Measurements from ENCODE around the gene OCRL. TPM values are rescaled to one million over a fixed set of nuclear protein-coding genes. Genes with fewer than 3 reads are reported as not detected.

OCRL gene
- total and polyA plus RNA-seq, 2 donors (not counting 1 experiment from before 2014, with no cell fraction given), result 23.0 to 32.1 TPM

DNA sequence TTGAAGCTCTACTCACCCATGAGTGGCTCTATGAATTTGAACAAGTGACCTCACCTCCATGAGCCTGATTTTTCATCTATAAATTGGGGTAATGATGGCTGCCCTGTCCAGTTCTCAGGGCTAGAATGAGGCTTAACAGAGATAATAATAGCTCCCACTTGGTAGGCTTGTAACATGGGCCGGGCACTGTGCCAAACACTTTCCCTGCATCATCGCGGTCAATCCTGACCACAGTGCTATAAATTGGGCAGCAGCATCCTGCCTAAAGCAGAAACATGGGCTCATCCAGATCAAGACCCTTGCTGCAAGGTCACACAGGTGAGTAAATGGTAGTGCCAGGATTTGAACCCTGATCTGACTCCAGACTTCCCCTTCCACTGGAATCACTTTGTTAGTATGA is 101.9 kb downstream of the OCRL start:
- no peaks in the 10 kb centered on the region for H3K9me3 ChIP-seq (ENCODE audit: control insufficient read depth, insufficient read depth, low read depth, low read length)
- no peak overlapping the region for H2AFZ ChIP-seq (ENCODE audit: low read length)
- no peaks in the 10 kb centered on the region for H3K27me3 ChIP-seq (ENCODE audit: control insufficient read depth, insufficient read depth, low read length)
- H3K4me2 ChIP-seq (ENCODE audit: extremely low read depth, insufficient read depth, low read length), result no peak overlapping the region
- H3K36me3 ChIP-seq (ENCODE audit: control insufficient read depth, insufficient read depth, low read length), result no peaks in the 10 kb centered on the region
- DNase-seq (ENCODE audit: low read depth in 2 of 2), result peak; percentile 49 to 53
- H3K4me1 ChIP-seq (ENCODE audit: control insufficient read depth, extremely low read depth, insufficient read depth, low read length), result peaks cover 2% of the 10 kb centered on the region
- no peak overlapping the region for H3K9ac ChIP-seq (ENCODE audit: insufficient read depth, low read length)
- no peak overlapping the region for H3K4me3 ChIP-seq (replicated peaks in 1 of 4; ENCODE audit: control extremely low read depth in 1 of 4, insufficient read depth in 1 of 4, low read depth in 3 of 4, low read length in 4 of 4)
- no peaks in the 10 kb centered on the region for H3K79me2 ChIP-seq (ENCODE audit: control insufficient read depth, insufficient read depth, low read length)
- no peaks in the 10 kb centered on the region for H4K20me1 ChIP-seq (ENCODE audit: control insufficient read depth, extremely low read depth, insufficient read depth, low read length)
- TF ChIP-seq, protein P1, sequence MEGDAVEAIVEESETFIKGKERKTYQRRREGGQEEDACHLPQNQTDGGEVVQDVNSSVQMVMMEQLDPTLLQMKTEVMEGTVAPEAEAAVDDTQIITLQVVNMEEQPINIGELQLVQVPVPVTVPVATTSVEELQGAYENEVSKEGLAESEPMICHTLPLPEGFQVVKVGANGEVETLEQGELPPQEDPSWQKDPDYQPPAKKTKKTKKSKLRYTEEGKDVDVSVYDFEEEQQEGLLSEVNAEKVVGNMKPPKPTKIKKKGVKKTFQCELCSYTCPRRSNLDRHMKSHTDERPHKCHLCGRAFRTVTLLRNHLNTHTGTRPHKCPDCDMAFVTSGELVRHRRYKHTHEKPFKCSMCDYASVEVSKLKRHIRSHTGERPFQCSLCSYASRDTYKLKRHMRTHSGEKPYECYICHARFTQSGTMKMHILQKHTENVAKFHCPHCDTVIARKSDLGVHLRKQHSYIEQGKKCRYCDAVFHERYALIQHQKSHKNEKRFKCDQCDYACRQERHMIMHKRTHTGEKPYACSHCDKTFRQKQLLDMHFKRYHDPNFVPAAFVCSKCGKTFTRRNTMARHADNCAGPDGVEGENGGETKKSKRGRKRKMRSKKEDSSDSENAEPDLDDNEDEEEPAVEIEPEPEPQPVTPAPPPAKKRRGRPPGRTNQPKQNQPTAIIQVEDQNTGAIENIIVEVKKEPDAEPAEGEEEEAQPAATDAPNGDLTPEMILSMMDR (conservative IDR thresholded peaks at IDR 0.05 in 1 of 2, IDR thresholded peaks at IDR 0.05 in 1 of 2; ENCODE audit: low read depth in 1 of 2, low read length in 2 of 2), result no peak
- TF ChIP-seq EZH2 (IDR thresholded peaks at IDR 0.05; ENCODE audit: low read length, missing control alignments), result no peak
- no peak overlapping the region for H3K27ac ChIP-seq (ENCODE audit: insufficient read depth, low read length)

Other genes starting within 250 kb of the OCRL start
- gene SMARCA1, start 16.8 kb upstream of the OCRL start, total RNA-seq, result 47.5 and 53.3 TPM in 2 replicates
- gene SMARCA1, start 16.8 kb upstream of the OCRL start, polyA plus RNA-seq, result 38.3 and 74.5 TPM in 2 replicates
- gene APLN, start 114.7 kb downstream of the OCRL start, total RNA-seq, result 0.17 and 3.6 TPM in 2 replicates
- 0.58 and 2.4 TPM in 2 replicates for gene APLN, start 114.7 kb downstream of the OCRL start, polyA plus RNA-seq
- gene XPNPEP2, start 198.7 kb downstream of the OCRL start, total RNA-seq, result 0.17 and 1.5 TPM in 2 replicates
- gene XPNPEP2, start 198.7 kb downstream of the OCRL start, polyA plus RNA-seq, result 0.16 and 0.61 TPM in 2 replicates
- not detected in 2 replicates for gene SASH3, start 239.7 kb downstream of the OCRL start, total RNA-seq
- not detected in 2 replicates for gene SASH3, start 239.7 kb downstream of the OCRL start, polyA plus RNA-seq